Ecto neural progenitor cell (in vitro differentiated cells): ENCODE data around the gene PITPNM3.

Source experiments
- DNase-seq: peaks from one replicate; pipeline ENCODE4 v3.0.0-alpha.2; 2018; ENCODE audit warnings: low spot score

PITPNM3 gene

GRCh38 chr17:6479622-6480302 is 76.6 kb downstream of the PITPNM3 start:
- DNase-seq, result no peak

GRCh38 chr17:6478486-6478885 is 77.9 kb downstream of the PITPNM3 start:
- no peak for DNase-seq

DNA sequence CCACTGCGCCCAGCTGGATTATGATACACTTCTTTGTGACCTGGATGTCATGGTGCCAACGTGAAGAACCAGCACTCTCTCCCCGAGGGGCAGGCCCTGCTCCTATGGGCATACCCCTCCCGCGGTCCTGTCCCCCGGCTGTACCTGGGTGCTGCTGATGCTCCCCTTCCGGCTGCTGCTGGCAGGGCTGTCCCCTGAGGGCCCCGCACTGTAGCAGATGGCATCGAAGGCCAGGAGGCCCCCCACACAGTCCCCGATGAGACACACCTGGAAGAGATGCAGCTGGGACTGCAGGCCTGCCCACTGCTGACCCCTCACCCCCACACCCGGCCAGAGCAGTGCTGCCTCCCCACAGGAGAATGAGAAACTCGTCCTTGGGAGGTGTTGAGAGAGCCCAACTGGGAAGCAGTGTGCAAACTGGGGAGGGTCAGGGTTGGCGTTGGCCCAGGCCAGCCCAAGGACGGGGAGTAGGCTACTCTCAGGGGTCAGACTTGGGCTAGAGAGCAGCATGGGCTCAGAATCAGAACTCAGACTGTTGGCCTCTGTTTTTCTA is 78.4 kb downstream of the PITPNM3 start:
- DNase-seq, result no peak

GRCh38 chr17:6476810-6477179 is 79.6 kb downstream of the PITPNM3 start:
- DNase-seq, result no peak

DNA sequence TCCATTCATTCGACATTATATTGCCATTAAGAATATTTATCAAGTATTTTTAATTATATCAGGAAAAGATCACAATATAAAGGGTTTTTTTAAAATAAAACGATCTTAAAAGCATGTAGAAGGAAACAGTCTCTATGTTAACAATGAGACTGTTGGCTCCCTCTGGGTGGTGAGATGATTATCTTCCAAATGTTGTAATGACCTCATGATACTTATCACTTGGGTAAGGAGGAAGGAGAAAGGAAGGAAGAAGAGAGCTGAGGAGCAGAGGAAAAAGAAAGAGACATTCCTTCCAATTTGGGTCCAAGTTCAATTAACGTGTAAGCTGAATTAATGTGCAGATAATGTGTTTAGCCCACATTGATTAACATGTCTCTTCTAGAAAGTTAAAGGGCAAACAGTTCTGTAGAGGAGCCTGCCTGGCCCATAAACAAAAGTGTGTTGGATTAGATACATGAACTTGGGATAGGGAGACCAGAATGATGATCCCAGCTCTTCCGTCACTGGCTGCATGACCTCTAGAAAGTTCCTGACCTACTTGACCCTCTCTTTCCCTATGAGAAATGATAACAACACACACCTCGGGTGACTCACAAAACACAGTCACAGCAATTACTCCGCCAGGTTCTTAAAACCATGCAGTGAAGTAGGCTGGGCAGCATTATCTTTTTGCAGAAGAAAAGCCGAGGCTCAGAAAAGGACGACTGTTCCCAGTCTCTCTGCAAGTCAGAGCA is 80.1 kb downstream of the PITPNM3 start:
- DNase-seq, result no peak

DNA sequence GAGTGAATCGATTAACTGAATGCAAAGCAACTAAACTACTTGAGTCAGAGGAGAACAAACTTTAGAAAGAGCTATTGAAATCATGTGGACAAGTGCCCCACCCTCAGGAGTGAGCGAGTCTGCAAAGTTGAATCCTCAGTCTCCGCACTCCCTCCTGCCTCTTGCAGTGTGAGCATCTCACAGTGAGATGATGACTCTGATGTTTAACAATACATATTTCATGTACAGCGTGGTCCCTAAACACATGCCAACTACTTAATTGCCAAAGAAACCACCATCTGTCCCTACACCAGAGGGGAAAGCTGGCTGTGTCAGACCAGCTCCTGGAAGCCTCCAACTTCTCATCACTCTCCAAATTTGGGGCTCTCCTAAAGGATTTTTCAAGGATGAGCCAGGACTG is 80.9 kb downstream of the PITPNM3 start:
- DNase-seq, result no peak

DNA sequence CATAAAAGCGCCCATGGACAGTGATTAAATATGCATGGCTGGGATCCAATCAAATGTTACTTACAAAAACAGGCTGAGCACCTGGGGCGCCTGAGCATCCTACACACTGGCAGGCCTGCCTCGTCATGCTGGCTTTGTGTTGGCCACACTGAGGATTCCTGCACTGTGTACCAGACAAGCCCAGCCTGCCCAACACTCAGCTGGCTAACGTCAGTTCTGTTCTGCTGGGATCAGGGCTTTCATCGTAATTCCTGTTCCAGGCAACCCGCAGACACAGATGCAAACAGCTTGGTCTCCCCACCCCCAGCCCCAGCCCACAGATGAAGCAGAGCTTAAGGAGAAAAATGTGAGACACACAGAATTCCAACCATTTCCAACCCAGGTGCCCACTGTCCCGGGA is 81.4 kb downstream of the PITPNM3 start:
- no peak for DNase-seq

GRCh38 chr17:6474376-6474775 is 82.0 kb downstream of the PITPNM3 start:
- DNase-seq, result no peak

- DNase-seq, result peak; percentile 93
Observed at GRCh38 chr17:6473128-6473767, 83.1 kb downstream of the PITPNM3 start.

DNA sequence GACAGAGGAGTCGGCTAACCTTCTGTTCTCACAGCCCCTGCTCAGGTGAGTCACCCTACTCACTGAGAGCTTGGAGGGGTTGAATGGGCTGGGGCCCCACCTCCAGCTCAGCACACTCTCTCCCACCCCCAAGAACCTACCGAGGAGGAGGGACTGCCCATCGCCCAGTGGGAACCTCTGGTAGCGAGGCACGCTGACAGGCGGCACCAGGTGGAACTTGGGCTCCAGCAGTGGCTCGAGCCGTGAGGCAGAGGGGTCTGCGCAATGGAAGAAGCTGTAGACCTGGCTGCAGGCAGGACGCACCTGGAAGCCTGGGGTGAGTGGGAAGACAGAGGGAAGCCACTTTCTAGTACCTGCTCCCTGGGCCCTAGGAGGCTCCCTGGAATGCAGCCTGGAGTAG is 83.8 kb downstream of the PITPNM3 start:
- DNase-seq, result no peak

DNA sequence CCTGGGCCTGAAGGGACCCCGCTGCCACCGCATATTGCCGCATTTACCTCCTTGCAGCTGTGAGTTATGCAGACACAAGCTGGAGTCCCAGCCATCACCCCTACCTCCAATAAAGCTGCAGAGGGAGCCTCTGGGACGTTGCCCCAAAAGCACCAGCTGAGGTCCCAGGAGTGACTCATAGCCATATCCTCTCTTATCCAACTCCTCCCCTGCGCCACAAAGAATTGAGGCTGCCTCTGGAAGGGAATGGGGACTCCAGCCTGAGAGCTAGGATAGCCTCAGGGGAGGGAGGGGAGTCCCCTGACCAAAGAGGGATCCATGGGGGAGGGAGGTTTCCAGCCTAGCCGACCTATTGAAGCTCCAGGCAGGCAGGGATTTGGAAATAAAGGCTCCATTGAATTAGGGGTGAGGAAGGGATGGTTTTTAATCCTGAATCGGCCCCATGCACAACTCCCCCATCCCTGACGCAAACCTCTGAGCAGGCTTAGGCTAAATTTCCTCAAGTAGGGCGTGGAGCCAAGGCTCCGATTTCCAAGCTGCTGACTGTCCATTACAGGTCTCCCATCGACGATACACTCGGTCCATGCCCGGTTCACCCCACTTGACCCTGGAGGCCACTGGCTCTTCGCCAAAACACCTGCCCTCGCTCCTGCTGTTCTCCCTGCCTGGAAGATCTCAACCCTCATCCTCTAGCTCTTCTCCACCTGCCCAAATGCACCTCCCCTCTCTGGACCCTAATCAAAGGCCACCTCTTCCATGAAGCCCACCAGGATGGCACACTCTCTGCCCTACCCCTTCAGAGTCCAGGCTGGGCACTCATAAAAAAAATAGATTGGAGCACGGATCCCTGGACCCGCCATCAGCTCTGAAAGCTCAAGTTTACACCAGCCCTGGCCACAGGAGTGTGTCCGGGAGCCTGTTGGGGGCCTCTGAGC is 84.6 kb downstream of the PITPNM3 start:
- DNase-seq, result peak; percentile 70

DNA sequence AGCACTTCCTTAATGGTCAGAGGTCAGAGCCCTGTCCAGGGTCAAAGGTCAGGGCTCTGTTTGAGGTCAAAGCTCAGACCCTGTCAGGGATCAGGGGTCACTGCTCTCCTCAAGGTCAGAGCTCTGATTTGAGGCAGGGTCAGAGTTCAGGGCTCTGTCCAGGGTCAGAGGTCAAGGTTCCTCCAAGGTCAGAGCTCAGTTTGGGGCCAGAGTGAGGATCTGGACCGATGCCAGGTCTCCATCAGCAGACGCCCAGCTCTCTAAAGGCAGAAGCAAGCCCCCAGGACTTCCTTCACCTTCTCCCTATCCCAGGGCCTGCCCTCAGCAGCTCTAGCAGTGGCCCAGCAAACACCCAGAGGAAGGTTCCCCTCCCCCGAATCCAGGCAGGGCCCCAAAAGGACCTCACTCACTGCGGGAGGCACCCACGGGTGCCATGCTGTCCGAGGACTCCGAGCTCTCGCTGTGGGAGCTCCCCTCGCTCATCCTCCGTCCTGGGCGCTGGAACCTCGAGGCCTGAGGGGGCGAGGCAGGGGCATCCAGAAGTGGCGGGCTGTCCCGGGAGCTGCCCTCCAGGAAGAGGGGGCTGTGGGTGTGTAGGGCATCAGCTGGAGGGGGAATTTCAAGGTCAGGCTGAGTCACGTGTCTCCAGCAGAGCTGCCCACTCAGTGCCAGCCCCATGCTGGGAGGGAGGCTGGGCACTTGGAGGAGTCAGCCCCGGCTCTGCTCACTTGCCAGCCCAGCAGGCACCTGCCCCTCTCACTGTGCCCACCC is 85.4 kb downstream of the PITPNM3 start:
- DNase-seq, result no peak

DNA sequence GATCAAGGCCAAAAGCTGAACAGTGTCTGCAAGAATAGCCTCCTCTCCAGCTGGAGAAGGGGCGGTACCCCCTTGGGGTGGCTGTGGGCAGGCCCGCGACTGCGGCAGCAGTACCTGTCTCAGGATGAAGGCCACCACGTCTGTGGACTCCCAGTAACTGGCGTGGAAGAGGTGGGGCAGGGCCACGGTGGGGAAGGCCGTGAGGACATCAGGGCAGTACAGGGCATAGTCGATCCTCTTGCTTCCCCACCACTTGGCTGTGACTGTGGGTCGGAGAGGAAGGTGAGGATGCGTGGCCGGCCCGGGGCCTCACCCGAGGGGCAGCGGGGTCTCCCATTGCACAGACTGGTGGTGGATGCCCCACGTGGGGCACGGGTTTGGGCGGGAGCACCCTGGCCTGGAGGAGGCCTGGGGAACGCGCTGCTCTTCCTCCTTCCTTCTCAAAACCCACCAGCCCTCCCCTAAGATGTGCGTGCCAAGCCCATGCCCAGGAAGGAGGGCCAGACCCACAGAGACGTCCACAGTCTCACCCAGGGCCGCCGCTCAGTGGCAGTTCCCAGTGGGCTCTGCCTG is 86.1 kb downstream of the PITPNM3 start:
- no peak for DNase-seq

DNA sequence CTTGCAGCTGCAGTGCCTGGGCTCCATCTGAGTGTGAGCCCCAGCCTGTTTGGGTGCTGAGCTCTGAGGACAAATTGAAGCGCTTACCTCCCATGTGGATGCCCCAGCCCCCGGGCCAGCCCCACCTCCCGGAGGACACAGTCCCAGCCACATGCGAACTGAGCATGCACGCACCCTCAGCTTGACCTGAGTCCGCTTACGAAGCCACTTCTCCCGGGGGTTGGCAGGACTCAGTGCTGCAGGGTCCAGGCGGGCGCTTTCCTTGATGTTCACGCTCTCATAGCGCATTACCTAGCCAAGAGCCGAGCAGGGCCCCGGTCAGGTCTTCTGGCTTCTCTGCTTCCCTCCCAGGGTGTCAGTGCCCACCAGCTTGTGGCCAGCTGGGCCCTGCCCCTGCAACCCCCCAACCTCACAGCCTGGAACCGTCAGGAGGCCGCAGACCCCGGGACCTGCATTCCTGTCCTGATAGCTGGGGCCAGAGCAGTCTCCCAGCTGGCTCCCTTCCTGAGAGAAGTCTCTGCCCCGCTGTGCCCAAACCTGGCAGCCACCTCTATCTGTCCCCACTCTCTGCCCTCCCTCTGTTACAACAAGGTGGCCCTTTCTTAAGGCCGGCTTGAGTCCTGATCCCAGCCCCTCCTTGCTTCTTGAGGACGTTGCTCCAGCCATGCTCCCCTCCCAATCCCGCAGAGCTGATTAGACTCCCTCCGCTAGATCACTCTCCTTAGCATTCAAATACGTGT is 88.1 kb downstream of the PITPNM3 start:
- DNase-seq, result no peak

- no peak for DNase-seq
Observed at GRCh38 chr17:6467567-6467966, 88.8 kb downstream of the PITPNM3 start.

- no peak for DNase-seq
Observed at GRCh38 chr17:6465206-6466003, 91.0 kb downstream of the PITPNM3 start.

DNA sequence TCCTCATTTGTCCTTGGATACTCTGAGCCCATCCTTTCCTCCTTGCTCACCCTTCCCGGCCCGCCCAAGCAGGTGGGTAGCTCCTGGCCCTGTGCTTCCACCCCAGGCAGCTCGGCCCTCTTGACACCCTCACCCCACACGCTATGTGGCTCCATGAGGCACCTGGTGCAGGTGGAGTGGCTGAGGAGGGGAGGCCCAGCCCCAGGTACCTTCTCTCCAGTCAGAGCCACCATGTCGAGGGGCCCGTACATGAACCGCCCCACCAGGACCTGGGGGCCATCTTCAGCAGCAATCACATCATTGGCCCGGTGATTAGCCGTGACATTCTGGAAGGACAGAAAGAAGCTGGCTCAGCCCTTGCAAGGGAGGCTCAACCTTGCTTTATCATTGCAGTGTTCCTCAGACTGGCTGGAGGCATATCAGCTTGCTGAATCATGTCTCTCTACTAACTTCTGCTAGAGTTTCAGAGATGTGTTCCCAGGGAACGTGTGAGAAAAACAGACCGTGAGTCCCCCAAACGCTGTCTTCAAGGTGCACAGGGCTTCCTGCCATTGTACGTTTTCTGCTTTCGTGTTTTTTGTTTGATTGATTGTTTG is 91.8 kb downstream of the PITPNM3 start:
- no peak for DNase-seq

- no peak for DNase-seq
Observed at GRCh38 chr17:6463616-6464445, 92.5 kb downstream of the PITPNM3 start.
